DMS153 treated with DMSO at 0.1 percent for 48 hours (cell line): ENCODE results near the gene ITPR2.
A peak's percentile ranks its signal among the peaks of the same experiment; 100 is the strongest.
"Not testable (repeated sequence)": the region's sequence is repeated elsewhere in the genome, so short reads cannot be mapped to it uniquely, and the experiment has no call there.

Experiments used
- DNase-seq: peaks from one replicate; lab custom pipeline; 2025; ENCODE audit not compliant: unreplicated experiment; lab: John Stamatoyannopoulos, UW

ITPR2 gene

DNA sequence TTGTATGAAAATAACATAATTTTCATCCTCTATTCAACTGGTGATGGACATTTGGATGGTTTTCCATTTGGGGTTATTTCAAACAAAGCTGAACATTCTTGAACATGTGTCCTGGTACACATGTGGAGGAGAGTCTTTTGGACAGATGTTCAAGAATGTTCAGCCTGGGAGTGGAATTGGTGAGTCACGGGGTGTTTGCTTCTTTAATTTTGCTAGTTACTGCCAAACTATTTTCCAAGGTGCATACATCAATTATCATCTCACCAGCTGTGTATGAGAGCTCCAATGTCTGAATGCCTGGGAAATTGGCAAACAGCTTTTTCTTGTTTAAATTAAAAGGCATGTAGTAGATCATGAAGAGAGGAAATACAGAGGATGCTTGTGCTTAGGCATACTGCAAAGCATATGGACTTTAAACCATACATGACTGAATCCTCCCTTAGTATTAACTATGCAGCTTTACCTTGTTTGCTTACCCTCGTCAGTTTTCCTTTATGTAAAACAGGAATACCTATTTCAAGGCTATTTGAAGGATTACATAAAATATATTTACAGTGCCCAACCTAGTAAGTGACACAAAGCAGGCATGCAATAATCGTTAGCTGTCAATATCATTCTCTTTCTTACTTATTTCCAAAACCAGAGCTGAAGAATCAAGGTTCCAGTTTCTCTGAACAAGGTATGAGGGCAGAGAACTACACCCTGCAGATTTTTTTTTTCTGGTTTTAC lies 152.1 kb downstream of the ITPR2 start:
- DNase-seq: no peak

DNA sequence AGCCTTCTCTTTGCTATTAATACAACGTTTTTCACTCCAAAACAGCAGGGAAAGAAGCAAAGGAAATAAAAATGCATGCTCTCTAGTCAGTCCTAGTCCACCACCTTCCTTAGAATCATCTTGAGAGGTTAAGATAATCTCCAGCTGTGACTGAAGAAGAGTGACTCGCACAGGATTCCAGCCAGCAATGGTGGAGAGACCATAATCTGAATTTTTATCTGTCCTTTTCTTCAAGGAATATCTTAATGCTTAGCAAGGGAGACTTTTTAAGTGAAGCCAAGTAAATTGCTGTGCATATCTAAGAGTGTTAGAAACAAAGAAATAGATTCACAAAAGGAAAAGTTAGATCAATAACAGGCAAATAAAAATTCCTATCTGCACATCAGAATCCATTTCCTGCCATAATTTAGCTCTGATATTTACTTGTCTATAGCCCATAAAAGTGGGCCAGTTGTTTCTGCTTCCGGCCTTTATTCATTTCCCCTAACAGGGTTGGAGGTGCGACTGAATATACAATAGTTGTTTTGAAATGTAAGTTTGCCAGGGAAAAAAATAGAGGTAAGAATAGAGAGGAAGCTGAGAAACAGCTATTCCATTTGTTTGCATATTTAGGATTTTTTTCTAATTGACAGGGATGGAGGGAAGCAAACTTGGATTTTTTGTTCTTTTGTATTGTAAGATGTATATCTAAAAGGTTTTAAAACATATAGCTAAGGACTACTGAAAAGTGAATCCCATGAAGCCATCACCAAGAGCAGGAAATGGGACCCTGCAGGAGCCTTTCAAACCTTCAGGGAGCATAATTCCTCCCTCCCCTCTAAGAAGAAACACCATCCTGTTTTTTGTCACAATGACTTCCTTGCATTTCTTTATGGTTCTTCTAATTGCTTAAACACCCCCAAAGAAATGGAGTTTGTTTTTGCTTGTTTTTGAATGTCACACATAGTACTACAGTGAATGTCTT lies 154.0 kb downstream of the ITPR2 start:
- no peak for DNase-seq

DNA sequence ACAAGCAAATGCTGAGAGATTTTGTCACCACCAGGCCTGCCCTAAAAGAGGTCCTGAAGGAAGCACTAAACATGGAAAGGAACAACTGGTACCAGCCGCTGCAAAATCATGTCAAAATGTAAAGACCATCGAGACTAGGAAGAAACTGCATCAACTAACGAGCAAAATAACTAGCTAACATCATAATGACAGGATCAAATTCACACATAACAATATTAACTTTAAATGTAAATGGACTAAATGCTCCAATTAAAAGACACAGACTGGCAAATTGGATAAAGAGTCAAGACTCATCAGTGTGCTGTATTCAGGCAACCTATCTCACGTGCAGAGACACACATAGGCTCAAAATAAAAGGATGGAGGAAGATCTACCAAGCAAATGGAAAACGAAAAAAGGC lies 161.5 kb downstream of the ITPR2 start:
- DNase-seq: not testable (repeated sequence)

DNA sequence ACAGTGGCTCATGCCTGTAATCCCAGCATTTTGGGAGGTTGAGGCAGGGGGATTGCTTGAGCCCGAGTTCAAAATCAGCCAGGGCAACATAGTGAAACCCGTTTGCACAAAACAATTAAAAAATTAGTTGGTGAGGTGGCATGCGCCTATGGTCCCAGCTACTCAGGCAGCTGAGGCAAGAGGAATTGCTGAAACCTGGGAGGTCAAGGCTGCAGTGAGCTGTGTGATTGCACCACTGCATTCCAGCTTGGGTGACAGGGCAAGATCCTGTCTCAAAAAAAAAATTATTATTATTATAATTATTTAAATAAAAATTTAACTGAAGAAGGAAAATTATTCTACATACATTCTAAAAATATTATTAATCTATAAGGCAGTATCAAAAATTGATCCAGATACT lies 164.1 kb downstream of the ITPR2 start:
- DNase-seq: no peak

DNA sequence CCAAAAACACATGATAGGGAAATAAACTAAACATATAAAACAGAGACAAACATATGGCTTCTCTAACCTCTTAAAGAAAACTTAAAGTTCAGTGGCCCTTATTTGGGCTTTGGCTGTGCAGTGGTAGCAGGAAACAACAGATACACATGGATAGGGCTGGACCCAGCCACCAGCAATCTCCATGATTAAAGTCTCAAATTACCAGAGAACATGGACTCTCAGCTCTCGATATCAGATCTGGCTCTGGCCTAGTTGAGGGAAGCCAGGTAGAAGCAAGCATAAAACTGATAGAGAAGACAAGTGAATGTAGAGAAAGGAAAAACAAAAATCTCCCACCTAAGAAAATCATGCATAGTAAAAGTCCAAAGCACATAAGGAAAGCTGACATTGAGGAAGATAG lies 164.8 kb downstream of the ITPR2 start:
- DNase-seq: no peak

DNA sequence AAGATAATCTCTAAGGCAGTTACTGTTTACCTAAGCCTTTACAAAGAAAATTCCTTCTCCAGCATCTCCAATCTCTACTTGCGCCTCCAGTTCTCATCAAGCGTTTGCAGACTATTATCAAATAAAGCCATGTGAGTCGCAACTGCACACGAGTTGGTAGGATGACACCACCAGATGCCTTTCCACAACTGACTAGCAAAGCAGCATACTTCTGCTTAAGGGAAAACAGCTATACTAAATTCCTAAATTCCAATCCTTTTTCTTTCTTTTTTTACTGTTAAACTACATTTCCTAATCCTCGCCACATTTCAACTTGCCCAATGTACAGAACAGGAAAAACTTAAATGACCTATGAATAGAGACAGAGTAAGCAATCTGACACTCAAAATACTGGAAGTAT lies 166.7 kb downstream of the ITPR2 start:
- no peak for DNase-seq

DNA sequence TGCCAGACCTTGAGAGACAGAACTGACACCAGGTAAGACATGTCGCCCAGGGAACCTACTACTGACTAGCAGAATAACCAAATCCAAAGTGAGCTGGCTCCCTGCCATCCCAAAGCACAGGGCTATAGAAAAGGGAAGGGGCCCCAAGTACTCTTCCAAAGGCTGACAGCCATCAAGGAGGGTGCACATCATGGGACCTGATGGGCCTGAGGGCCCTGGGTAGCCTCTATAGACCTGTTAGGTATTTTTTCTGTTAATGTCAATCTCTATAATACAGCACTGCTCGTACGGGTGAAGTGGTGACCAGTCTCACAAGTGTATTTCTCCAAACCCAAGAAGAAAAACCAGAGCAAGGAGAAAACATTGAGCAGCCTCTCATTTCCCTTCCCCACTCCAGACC lies 171.6 kb downstream of the ITPR2 start:
- DNase-seq: no peak

DNA sequence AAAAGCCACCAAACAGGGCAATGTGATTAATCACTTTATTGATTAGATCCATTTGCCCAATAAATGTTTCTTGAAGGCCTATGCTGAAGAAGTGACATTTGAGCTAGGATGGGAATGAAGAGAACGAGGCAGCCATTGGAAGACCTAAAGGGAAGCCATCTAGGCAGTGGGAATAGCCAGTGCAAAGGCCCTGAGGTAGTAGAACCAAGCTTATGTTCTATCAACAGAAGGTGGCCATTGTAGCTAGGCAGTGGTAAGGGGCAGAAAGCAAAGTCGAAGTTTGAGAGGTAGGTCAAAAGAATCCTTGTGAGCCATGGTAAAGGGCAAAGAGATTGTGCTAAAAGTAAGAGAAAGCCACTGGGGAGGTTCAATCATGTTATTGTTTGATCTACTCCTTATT lies 173.1 kb downstream of the ITPR2 start:
- DNase-seq: no peak

DNA sequence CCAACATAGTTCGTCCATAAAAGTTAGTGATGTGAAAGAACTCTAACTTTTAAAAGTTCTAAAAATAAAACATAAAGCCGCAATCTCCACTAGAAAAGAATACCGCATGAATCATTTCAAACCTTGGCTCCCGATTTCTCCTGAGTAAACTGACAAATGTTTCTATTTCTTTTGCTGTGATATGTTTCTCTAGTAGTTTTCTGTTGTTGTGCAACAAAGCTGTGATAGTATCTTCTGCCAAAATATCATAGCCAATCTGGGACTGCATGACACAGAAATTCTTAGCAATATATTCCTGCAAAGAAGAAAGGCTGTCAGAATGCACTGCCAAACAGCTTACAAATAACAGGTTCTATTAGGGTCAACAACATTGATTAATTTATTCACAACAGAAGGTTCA lies 174.0 kb downstream of the ITPR2 start:
- no peak for DNase-seq

DNA sequence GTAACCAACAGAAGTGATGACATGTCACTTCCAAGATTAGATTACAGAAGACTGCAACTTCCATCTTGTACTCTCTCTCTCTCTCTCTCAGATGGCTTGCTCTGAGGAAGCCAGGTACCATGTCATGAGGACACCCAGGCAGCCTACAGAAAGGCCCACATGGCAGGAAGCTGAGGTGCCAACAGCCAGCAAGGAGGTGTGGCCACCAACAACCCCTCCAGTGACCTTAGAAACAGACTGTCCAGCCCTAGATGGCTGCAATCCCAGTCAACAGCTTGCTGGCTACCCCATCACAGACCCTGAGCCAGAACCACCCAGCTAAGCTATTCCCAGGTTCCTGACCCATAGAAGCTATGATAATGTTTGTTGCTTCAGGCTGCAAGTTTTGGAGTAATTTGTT lies 178.4 kb downstream of the ITPR2 start:
- no peak for DNase-seq

DNA sequence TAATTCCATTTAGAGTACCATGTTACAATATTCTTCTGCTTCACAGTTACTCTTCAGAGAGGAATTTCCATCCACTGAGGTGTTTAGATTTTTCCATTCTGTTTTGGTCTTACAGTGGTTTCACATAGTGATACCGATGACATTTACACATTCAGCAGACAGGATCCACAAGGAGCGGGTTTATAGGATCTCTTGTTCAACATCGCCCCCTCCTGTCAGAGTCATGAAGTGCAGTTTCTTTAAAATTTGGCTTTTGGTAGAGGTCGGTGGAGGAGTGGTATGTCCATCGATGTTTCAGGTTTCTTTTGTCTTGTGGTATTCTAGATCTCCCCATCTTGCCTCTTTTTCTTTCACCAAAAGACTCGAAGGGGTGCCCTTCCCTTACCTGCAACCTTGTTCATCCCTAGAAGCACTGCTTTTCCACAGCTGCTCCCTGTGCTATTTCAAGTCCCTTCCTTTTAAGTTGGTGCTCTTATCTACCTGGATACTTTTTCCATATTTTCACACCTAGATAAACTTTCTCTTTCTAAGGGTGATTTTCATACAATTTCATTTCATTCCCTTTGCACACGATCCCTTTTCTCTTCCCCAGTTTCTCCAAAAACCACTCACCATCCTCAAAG lies 181.3 kb downstream of the ITPR2 start:
- DNase-seq: peak; percentile 14

DNA sequence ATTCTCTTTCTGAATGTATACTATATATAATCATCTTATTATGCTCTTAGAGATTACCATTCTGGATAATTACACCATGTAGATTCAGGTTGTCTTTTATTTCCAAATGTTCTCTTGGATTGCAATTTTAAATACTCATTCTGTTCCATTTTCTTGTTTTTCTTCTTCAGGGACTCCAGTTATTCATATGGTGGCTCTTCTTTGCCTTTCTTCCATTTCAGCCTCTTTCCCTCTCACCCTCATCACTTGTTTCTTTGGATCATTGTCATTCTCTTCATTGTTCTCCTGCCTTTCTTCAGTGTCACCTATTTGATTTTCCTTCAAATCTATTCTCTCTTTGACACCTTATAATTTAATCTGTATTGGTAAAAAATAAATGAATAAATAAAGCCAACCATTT lies 182.0 kb downstream of the ITPR2 start:
- no peak for DNase-seq

DNA sequence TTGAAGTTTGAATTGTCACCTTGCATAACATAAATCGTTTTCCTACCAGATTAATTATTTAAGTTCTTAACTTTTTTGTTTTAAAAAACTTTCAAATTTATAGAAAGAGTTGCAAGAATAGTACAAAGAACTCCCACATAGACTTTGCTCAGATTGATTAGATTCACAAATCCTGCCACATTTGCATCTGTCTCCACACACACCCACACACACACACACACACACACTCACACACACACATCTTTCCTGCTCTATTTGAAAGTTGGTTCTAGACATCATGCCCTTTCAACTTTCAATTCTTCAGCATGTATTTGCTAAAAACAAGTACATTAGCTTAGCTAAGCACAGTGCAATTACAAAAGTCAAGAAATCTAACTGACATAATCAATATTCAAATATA lies 184.0 kb downstream of the ITPR2 start:
- no peak for DNase-seq

DNA sequence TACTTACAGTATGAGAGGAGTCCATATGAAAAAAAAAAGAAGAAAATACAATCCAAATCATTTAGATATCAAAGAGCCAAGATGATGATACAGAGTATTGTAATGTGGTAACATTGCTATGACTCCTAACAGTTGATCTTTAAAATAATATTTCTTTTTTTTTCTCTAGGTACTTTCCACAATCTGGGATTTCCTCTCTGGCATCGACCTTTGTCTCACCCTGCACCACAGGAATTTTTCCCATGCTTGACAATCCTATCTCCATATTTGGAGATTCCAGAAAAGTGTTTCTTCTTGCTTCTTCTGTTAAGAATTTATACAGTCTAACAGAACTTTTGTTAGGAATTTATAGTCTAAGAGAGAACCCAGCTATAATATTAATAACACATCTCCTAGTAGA lies 184.4 kb downstream of the ITPR2 start:
- no peak for DNase-seq

DNA sequence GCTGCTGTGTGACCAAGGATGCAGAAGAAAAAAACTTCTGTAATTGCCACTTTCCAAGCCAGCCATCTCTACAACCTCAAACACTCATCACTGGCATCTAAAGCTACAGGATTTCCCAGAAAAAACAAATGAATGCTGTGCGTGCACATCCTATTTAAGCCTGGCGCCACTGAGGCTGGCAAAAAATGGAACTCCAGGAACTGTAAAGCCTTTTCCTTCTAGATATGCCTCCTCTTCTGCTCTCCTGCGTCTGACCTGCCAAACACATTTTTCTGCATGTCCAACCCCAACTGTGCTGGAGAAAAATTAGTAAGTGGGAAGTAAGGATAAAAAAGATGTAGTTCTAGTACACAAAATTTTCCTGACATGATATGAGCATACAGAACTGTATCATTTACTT lies 184.9 kb downstream of the ITPR2 start:
- DNase-seq: no peak

DNA sequence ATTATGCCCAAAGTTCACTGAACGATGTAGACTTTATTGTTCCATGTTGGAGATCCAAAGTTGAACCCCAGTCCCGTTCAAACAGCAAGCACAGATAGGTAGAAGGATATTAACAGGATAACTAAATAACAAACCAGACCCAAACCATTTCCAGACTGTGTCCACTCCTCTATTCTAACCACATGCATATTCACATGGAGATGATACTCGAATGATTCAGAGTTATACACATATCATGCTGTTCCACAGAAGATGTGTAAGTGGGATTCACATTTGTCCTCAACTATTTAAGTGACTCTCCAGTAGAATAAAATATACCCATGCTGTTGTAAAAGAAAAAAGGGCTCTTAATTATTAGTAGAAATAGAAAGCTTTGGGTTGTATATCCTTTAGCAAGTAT lies 185.9 kb downstream of the ITPR2 start:
- DNase-seq: no peak

DNA sequence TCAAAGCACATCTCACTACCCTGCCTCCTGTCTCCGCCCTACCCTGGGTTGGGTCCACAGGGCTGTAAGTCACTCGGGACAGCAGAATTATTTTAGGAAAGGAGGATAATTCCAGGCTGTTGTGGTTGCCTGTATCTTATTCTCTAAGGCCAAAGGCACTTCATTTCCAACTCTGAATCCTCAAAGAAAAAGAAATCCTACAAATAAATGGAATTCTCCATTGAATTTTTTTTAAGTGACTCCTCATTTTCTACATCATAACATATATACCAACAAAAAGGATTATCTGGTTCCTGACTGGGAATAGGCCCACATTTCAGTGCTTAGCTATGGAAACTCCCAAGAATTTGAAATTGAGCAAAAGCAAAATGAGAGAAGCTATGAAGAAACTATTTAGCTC lies 186.4 kb downstream of the ITPR2 start:
- no peak for DNase-seq

DNA sequence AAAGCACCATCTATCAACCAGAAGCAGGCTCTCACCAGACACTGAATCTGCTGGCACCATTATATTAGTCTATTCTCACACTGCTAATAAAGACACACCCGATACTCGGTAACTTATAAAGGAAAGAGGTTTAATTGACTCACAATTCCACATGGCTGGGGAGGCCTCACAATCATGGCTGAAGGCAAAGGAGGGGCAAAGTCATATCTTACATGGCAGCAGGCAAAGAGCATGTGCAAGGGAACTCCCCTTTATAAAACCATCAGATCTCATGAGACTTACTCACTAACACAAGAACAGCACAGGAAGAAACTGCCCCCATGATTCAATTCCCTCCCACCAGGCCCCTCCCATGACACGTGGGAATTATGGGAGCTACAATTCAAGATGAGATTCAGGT lies 188.6 kb downstream of the ITPR2 start:
- DNase-seq: not testable (repeated sequence)

DNA sequence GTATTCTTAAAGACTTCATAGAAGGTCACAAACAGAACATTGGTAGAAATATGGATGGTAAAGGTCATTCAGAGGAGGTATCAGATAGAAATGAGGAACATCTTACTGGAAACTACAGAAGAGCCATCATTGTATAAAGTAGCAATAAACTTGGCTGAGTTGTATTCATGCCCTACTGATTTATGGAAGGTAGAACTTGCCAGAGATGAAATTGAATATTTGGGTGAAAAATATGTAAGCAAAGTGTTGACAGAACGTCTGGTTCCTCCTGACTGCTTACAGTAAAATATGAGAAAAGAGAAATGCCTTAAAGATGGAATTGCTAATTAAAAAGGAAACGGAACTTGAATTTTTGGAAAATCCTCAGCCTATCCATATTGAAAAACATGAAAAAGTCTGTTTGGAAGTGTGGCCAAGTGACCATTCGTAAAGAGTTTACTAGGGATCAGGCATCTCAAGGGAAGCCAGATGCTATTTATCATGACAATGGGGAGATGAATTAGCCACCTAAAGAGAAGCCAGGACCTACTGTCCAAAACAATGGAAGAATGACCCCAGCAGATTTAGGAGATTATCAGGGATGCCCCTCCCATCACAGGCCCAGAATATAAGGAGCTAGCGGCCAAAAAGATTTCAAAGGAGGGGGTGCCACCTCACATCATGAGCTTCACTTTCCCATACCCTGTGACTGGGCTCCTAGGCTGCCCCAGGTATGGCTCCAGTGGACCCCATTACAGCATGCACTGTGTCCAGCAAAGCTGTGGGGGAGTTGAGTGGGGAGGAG lies 189.3 kb downstream of the ITPR2 start:
- DNase-seq: no peak

DNA sequence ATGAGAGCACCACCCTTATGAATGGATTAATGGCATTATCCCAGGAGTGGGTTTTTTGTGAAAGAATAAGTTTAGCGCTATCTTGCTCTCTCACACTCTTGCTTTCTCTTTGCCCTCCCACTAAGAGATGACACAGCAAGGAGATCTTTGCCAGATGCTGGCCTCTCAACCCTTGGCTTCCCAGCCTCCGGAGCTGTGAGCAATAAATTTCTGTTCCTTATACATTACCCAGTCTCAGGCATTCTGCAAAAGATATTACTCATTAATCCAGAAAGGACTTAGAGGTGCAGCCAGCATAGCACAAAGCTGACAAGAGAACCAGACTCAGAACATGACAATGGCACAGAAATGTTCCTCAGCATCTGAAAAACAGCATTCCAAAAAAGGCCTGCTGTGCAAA lies 190.6 kb downstream of the ITPR2 start:
- DNase-seq: no peak

DNA sequence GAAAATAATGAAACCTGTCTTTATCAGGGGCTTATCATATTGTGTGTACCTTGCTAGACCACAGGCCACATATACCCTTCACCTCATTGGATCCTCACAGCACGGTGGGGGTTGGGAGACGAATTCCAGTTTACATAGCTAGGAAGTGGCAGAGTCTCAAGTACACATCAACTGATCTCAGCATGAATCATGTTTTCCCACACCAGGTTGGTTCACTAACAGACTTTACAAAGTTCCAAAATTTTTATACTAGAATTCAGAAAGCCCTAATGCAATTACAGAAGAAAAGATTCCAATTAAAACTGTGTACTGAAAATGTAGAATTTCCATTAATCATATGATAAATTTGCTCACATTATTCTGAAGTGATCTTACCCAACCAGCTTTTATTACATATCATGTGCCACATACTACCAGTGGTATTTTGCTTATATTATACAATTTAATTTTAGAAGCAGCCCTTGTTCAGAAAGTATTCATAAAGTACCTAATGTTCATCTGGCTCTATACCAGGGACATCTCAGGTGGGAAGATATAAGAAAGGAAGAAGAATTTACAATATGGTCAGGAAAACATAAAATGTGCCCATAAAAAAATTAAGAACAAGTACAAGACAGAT lies 196.2 kb downstream of the ITPR2 start:
- DNase-seq: no peak
